HCT116 (cell line): Measurements from ENCODE around the gene ACKR3.

Source experiments
- CEBPB ChIP-seq: IDR thresholded peaks from 2 replicates; pipeline ENCODE4 v1.6.1; 2012; ENCODE audit warnings: low read depth
- EZH2 ChIP-seq: fragments of 200-600 bp; sonication (generic); IDR thresholded peaks from 2 replicates; pipeline ENCODE4 v1.6.1; 2017; ENCODE audit warnings: antibody characterized with exemption, mixed run types
- POLR2A ChIP-seq: IDR thresholded peaks from 2 replicates; pipeline ENCODE4 v1.7.0; 2011; ENCODE audit warnings: borderline replicate concordance; ENCODE audit not compliant: insufficient read depth, insufficient read length; ENCODE audit errors: extremely low read depth
- POLR2AphosphoS5 ChIP-seq: IDR thresholded peaks from 2 replicates; pipeline ENCODE4 v1.6.1; 2011; ENCODE audit warnings: mild to moderate bottlenecking, low read depth, low read length, moderate library complexity
- RAD21 ChIP-seq: IDR thresholded peaks from 2 replicates; pipeline ENCODE4 v1.6.1; 2012; ENCODE audit warnings: low read depth, mild to moderate bottlenecking
- SIN3A ChIP-seq: IDR thresholded peaks from 2 replicates; pipeline ENCODE4 v1.6.1; 2012; ENCODE audit warnings: low read depth
- SRF ChIP-seq: IDR thresholded peaks from 2 replicates; pipeline ENCODE4 v1.6.1; 2012; ENCODE audit warnings: low read depth
- TCF7L2 ChIP-seq: IDR thresholded peaks from 2 replicates; pipeline ENCODE4 v1.7.0; 2011; ENCODE audit warnings: borderline replicate concordance, inconsistent platforms; ENCODE audit not compliant: insufficient read depth, insufficient read length; ENCODE audit errors: extremely low read depth
- YY1 ChIP-seq: IDR thresholded peaks from 2 replicates; pipeline ENCODE4 v1.6.1; 2011; ENCODE audit warnings: low read length, low read depth, moderate library complexity, mild to moderate bottlenecking; ENCODE audit not compliant: insufficient replicate concordance; ENCODE audit errors: extremely low read depth
- TF ChIP-seq, protein P1 (sequence below), 3 experiments: fragments of 200-600 bp in 1 of 3; sonication (generic) in 1 of 3; IDR thresholded peaks in 2 of 3; conservative IDR thresholded peaks in 1 of 3; 2 replicates each; pipeline ENCODE4 v1.5.1; 2012 to 2017; ENCODE audit warnings: low read depth in 2 of 3, low read length in 2 of 3, antibody characterized with exemption in 1 of 3, borderline replicate concordance in 1 of 3, control low read depth in 1 of 3, mild to moderate bottlenecking in 1 of 3, mixed read lengths in 1 of 3, mixed run types in 1 of 3, moderate library complexity in 1 of 3; ENCODE audit not compliant: insufficient read depth in 1 of 3
- TF ChIP-seq, protein P2 (sequence below): IDR thresholded peaks from 2 replicates; pipeline ENCODE4 v1.6.1; 2012
- TF ChIP-seq, protein P3 (sequence below): IDR thresholded peaks from 2 replicates; pipeline ENCODE4 v1.6.1; 2011; ENCODE audit warnings: mild to moderate bottlenecking, low read length, moderate library complexity; ENCODE audit not compliant: insufficient replicate concordance; ENCODE audit errors: extremely low read depth
- TF ChIP-seq, protein P4 (sequence below): IDR thresholded peaks from 2 replicates; pipeline ENCODE4 v1.6.1; 2012; ENCODE audit warnings: low read depth
- TF ChIP-seq, protein P5 (sequence below): IDR thresholded peaks from 2 replicates; pipeline ENCODE4 v1.6.1; 2012

DNA sequence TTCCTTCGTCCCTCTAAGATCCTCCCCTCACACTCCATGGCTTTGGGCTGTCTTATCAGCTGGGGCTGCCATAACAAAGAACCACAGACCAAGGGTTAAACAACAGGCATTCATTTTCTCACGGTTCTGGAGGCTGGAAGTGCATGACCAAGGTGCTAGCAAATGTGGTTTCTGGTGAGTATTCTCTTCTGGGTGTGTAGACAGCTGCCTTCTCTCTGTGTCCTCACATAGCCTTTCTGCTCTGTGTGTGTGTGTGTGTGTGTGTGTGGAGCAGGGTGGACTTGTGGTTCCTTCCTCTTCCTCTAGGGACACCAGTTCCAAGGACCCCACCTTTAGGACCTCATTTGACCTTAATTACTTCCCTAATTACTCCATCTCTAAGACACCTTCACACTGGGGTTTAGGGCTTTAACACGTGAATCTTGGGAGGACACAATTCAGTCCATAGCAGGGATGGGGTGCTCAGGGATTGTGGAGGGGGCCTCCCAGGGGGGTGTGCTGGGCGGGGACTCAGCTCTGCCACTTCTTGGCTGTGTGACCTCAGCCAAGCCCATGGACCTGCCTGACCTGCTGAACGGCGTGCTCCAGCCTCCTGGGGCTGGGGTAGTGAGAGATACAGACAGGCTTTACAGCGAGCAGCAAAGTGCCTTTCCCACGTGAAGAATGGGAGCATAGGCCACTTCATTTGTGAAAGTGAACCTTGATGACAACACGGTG, 38.0 kb downstream of the ACKR3 start:
- TF ChIP-seq, protein P1, sequence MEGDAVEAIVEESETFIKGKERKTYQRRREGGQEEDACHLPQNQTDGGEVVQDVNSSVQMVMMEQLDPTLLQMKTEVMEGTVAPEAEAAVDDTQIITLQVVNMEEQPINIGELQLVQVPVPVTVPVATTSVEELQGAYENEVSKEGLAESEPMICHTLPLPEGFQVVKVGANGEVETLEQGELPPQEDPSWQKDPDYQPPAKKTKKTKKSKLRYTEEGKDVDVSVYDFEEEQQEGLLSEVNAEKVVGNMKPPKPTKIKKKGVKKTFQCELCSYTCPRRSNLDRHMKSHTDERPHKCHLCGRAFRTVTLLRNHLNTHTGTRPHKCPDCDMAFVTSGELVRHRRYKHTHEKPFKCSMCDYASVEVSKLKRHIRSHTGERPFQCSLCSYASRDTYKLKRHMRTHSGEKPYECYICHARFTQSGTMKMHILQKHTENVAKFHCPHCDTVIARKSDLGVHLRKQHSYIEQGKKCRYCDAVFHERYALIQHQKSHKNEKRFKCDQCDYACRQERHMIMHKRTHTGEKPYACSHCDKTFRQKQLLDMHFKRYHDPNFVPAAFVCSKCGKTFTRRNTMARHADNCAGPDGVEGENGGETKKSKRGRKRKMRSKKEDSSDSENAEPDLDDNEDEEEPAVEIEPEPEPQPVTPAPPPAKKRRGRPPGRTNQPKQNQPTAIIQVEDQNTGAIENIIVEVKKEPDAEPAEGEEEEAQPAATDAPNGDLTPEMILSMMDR (IDR thresholded peaks at IDR 0.05 in 2 of 3, conservative IDR thresholded peaks at IDR 0.05 in 1 of 3; ENCODE audit: borderline replicate concordance in 1 of 3, insufficient read depth in 1 of 3, low read depth in 2 of 3, low read length in 2 of 3) = peak in 2 of 3 experiments; percentile 9 to 40; a peak in 2 of 6 replicates
- TF ChIP-seq, protein P2, sequence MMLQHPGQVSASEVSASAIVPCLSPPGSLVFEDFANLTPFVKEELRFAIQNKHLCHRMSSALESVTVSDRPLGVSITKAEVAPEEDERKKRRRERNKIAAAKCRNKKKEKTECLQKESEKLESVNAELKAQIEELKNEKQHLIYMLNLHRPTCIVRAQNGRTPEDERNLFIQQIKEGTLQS = no peak
- TF ChIP-seq SIN3A = no peak
- no peak for TF ChIP-seq SRF
- TF ChIP-seq YY1 = no peak
- TF ChIP-seq, protein P3, sequence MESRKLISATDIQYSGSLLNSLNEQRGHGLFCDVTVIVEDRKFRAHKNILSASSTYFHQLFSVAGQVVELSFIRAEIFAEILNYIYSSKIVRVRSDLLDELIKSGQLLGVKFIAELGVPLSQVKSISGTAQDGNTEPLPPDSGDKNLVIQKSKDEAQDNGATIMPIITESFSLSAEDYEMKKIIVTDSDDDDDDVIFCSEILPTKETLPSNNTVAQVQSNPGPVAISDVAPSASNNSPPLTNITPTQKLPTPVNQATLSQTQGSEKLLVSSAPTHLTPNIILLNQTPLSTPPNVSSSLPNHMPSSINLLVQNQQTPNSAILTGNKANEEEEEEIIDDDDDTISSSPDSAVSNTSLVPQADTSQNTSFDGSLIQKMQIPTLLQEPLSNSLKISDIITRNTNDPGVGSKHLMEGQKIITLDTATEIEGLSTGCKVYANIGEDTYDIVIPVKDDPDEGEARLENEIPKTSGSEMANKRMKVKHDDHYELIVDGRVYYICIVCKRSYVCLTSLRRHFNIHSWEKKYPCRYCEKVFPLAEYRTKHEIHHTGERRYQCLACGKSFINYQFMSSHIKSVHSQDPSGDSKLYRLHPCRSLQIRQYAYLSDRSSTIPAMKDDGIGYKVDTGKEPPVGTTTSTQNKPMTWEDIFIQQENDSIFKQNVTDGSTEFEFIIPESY = no peak
- TF ChIP-seq POLR2A = no peak
- TF ChIP-seq POLR2AphosphoS5 = no peak
- TF ChIP-seq, protein P4, sequence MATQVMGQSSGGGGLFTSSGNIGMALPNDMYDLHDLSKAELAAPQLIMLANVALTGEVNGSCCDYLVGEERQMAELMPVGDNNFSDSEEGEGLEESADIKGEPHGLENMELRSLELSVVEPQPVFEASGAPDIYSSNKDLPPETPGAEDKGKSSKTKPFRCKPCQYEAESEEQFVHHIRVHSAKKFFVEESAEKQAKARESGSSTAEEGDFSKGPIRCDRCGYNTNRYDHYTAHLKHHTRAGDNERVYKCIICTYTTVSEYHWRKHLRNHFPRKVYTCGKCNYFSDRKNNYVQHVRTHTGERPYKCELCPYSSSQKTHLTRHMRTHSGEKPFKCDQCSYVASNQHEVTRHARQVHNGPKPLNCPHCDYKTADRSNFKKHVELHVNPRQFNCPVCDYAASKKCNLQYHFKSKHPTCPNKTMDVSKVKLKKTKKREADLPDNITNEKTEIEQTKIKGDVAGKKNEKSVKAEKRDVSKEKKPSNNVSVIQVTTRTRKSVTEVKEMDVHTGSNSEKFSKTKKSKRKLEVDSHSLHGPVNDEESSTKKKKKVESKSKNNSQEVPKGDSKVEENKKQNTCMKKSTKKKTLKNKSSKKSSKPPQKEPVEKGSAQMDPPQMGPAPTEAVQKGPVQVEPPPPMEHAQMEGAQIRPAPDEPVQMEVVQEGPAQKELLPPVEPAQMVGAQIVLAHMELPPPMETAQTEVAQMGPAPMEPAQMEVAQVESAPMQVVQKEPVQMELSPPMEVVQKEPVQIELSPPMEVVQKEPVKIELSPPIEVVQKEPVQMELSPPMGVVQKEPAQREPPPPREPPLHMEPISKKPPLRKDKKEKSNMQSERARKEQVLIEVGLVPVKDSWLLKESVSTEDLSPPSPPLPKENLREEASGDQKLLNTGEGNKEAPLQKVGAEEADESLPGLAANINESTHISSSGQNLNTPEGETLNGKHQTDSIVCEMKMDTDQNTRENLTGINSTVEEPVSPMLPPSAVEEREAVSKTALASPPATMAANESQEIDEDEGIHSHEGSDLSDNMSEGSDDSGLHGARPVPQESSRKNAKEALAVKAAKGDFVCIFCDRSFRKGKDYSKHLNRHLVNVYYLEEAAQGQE = no peak
- no peak for TF ChIP-seq RAD21
- TF ChIP-seq, protein P5, sequence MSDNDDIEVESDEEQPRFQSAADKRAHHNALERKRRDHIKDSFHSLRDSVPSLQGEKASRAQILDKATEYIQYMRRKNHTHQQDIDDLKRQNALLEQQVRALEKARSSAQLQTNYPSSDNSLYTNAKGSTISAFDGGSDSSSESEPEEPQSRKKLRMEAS = no peak
- no peak for TF ChIP-seq EZH2
- TF ChIP-seq CEBPB = no peak
- no peak for TF ChIP-seq TCF7L2
